ENCODE results near the gene DOCK9. TPM values are rescaled to one million over a fixed set of nuclear protein-coding genes. Genes with fewer than 3 reads are reported as not detected.

DOCK9 gene
- total RNA-seq, 1 donor from 2014 or later, result 88.4 TPM

DNA sequence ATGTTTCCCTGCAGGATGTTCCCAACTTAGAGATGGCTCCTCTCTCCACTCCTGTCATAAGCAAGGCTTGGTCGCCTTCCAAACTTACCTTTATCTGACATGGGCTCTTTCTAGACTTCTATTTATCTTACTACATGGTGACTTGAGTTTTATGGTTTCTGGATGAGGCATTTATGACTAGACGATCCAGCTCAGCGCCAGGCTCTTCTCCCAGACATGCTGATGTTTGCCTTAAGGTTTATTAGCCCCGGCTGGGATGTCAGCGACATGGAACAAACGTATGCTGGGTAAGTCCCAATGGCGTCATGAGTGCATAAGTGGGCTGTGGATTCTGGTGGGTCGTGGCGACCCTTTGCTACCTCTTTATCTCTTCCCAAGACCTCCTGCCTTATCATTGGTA, 185.5 kb downstream of the DOCK9 start:
- DNase-seq (ENCODE audit: extremely low spot score in 2 of 2), result no peak
- H3K27ac ChIP-seq, result no peak overlapping the region
- no peak overlapping the region for H3K4me3 ChIP-seq
- no peaks in the 10 kb centered on the region for H3K27me3 ChIP-seq
- H3K36me3 ChIP-seq, result peaks cover 0 to 12% of the 10 kb centered on the region in 2 donors
- intact Hi-C loops (cut with DNase I), result no loop called here
- TF ChIP-seq, protein P1, sequence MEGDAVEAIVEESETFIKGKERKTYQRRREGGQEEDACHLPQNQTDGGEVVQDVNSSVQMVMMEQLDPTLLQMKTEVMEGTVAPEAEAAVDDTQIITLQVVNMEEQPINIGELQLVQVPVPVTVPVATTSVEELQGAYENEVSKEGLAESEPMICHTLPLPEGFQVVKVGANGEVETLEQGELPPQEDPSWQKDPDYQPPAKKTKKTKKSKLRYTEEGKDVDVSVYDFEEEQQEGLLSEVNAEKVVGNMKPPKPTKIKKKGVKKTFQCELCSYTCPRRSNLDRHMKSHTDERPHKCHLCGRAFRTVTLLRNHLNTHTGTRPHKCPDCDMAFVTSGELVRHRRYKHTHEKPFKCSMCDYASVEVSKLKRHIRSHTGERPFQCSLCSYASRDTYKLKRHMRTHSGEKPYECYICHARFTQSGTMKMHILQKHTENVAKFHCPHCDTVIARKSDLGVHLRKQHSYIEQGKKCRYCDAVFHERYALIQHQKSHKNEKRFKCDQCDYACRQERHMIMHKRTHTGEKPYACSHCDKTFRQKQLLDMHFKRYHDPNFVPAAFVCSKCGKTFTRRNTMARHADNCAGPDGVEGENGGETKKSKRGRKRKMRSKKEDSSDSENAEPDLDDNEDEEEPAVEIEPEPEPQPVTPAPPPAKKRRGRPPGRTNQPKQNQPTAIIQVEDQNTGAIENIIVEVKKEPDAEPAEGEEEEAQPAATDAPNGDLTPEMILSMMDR (IDR thresholded peaks at IDR 0.05), result no peak
- no peak for TF ChIP-seq POLR2AphosphoS5 (IDR thresholded peaks at IDR 0.05; ENCODE audit: insufficient read depth in 1 of 2, low read depth in 1 of 2)
- no peak for TF ChIP-seq POLR2A (IDR thresholded peaks at IDR 0.05)
- no peaks in the 10 kb centered on the region for H3K4me1 ChIP-seq
- H3K9me3 ChIP-seq, result no peaks in the 10 kb centered on the region

DNA sequence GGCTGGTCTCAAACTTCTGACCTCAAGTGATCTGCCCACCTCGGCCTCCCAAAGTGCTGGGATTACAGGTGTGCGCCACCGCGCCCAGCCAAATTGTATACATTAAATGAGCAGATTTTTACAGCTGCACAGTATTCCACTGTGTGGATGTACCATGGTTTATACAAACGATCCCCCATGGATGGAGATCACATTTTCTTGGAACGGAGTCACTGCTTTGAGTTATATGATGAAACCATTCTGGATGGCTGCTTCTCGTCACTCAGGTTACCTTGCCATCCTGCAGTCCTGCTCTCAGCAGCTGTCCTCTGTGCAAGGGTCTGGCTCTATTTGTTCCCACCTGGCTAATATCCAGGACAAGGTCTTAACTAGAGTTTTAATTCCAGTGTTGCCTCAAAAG, 186.3 kb downstream of the DOCK9 start:
- Histone ChIP-seq H3K27ac (no peak overlapping the region), H3K27me3 (no peaks in the 10 kb centered on the region), H3K4me3 (no peak overlapping the region), H3K9me3 (no peaks in the 10 kb centered on the region), H3K4me1 (no peaks in the 10 kb centered on the region), H3K36me3 (peaks cover 0 to 12% of the 10 kb centered on the region in 2 donors)
- TF ChIP-seq, protein P1 (IDR thresholded peaks at IDR 0.05), result no peak
- TF ChIP-seq POLR2A (IDR thresholded peaks at IDR 0.05), result no peak
- TF ChIP-seq POLR2AphosphoS5 (IDR thresholded peaks at IDR 0.05; ENCODE audit: insufficient read depth in 1 of 2, low read depth in 1 of 2), result no peak
- DNase-seq (ENCODE audit: extremely low spot score in 2 of 2), result no peak
- intact Hi-C loops (cut with DNase I), result no loop called here

DNA sequence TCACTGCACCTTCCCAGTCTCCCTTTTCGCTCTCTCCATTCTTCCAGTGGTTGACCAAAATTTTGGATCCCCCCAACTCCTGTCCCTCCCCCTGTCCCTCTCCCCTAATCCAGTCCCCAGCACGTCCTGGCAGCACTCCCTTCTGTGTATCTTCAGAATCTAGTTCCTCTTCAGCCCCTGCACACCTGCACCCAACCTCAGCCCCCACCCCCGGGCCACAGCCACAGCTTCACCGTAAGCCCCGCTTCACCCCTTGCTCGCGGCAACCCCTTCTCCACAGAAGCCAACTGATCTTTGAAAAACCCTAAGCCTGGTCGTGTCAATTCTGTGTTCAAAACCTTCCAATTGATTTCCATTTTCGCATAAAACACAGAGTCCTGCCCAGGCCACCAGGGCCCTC, 189.9 kb downstream of the DOCK9 start:
- no peak overlapping the region for H3K27ac ChIP-seq
- no peaks in the 10 kb centered on the region for H3K4me1 ChIP-seq
- intact Hi-C loops (cut with DNase I), result no loop called here
- H3K4me3 ChIP-seq, result no peak overlapping the region
- no peaks in the 10 kb centered on the region for H3K9me3 ChIP-seq
- H3K27me3 ChIP-seq, result no peaks in the 10 kb centered on the region
- H3K36me3 ChIP-seq, result peaks cover 0 to 4% of the 10 kb centered on the region in 2 donors
- TF ChIP-seq POLR2AphosphoS5 (IDR thresholded peaks at IDR 0.05; ENCODE audit: insufficient read depth in 1 of 2, low read depth in 1 of 2), result no peak
- TF ChIP-seq, protein P1 (IDR thresholded peaks at IDR 0.05), result no peak
- no peak for TF ChIP-seq POLR2A (IDR thresholded peaks at IDR 0.05)
- no peak for DNase-seq (ENCODE audit: extremely low spot score in 2 of 2)

DNA sequence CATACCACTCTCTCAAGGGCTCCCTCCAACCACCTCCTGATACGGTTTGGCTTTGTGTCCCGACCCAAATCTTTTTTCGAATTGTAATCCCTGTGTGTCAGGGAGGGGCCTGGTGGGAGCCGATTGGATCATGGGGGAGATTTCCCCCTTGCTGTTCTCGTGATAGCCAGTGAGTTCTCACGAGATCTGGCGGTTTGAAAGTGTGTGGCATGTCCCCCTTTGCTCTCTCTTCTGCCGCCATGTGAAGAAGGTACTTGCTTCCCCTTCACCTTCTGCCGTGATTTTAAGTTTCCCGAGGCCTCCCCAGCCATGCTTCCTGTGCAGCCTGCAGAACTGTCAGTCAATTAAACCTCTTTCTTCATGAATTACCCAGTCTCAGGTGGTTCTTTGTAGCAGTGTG, 190.7 kb downstream of the DOCK9 start:
- TF ChIP-seq POLR2AphosphoS5 (IDR thresholded peaks at IDR 0.05; ENCODE audit: insufficient read depth in 1 of 2, low read depth in 1 of 2), result no peak
- no peak for TF ChIP-seq POLR2A (IDR thresholded peaks at IDR 0.05)
- TF ChIP-seq, protein P1 (IDR thresholded peaks at IDR 0.05), result no peak

DNA sequence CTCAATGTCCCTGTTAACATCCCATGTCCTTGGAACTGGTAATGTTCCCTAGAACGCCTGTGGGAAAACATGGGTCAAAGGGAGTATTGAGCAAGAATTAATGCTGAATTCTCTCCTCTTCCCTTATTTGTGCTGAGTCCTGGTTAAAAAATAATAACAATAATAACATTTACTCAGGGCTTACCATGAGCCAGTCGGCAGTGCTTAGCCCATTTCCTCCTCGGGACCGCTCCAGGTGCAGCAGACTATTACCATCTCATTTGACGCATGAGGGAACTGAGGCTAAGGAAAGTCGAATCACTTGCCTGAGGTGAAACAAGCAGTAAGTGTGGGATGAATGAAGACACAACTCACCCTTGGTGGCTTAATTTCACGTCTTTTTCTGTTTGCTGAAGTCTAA, 191.8 kb downstream of the DOCK9 start:
- Histone ChIP-seq H3K4me3 (no peak overlapping the region), H3K36me3 (no peaks in the 10 kb centered on the region), H3K27me3 (no peaks in the 10 kb centered on the region), H3K4me1 (no peaks in the 10 kb centered on the region), H3K9me3 (no peaks in the 10 kb centered on the region), H3K27ac (no peak overlapping the region)
- no peak for DNase-seq (ENCODE audit: extremely low spot score in 2 of 2)
- TF ChIP-seq POLR2AphosphoS5 (IDR thresholded peaks at IDR 0.05; ENCODE audit: insufficient read depth in 1 of 2, low read depth in 1 of 2) (no peak), POLR2A (IDR thresholded peaks at IDR 0.05) (no peak)
- TF ChIP-seq, protein P1 (IDR thresholded peaks at IDR 0.05), result no peak
- intact Hi-C loops (cut with DNase I), result no loop called here

More for the DNA sequence above, 190.7 kb downstream of the DOCK9 start:
- Histone ChIP-seq H3K9me3 (no peaks in the 10 kb centered on the region), H3K4me1 (no peaks in the 10 kb centered on the region), H3K27me3 (no peaks in the 10 kb centered on the region), H3K4me3 (no peak overlapping the region), H3K36me3 (no peaks in the 10 kb centered on the region), H3K27ac (no peak overlapping the region)
- no peak for DNase-seq (ENCODE audit: extremely low spot score in 2 of 2)
- intact Hi-C loops (cut with DNase I), result no loop called here
